Right ventricle myocardium inferior (tissue), 1 donor: ENCODE data around the gene RASSF10. TPM values are rescaled to one million over a fixed set of nuclear protein-coding genes. Genes with fewer than 3 reads are reported as not detected.

ENCODE experiments used
- ATAC-seq: fragments of 200-7000 bp; cut with Tn5 transposase; one replicate; pipeline ENCODE4 v1.9.1; 2020; ENCODE audit warnings: mild to moderate bottlenecking, moderate library complexity
- DNase-seq: peaks from one replicate; pipeline ENCODE4 v3.0.0; 2021; ENCODE audit errors: missing footprints
- intact Hi-C: fragments of 100-400 bp; cut with DNase I; formaldehyde crosslinking; loops from one replicate; pipeline ENCODE4 v1.11.0; 2022
- total RNA-seq: library from RNA; stranded (reverse); fragmentation: NEBNext Ultra II Directional; extraction: Animal tissue kit (Norgen Biotek cat#: 25700); gene quantifications from one replicate; pipeline ENCODE4 v1.2.1, GENCODE V29; 2021
- donor health status: DM: no; HTN: yes; CAD: no; lungs with severe emphysema.

Gene RASSF10
- total RNA-seq, 1 donor from 2014 or later: 0.19 TPM

- peak; percentile 32 for ATAC-seq
- no peak for DNase-seq
- intact Hi-C loops: no loop called here
Observed at GRCh38 chr11:13010749-13011465, 1.8 kb downstream of the RASSF10 start.

GRCh38 chr11:13011466-13012055, 2.4 kb downstream of the RASSF10 start:
- intact Hi-C loops: no loop called here
- ATAC-seq (no peak), DNase-seq (no peak)

GRCh38 chr11:13012056-13012661, 3.0 kb downstream of the RASSF10 start:
- intact Hi-C loops: no loop called here
- DNase-seq (no peak), ATAC-seq (no peak)

GRCh38 chr11:13013054-13013488, 4.0 kb downstream of the RASSF10 start:
- ATAC-seq: no peak
- DNase-seq: no peak

GRCh38 chr11:13015753-13016152, 6.6 kb downstream of the RASSF10 start:
- ATAC-seq (no peak), DNase-seq (no peak)
- intact Hi-C loops: no loop called here

More at GRCh38 chr11:13013054-13013488, 4.0 kb downstream of the RASSF10 start:
- intact Hi-C loops: no loop called here

GRCh38 chr11:13016415-13016814, 7.3 kb downstream of the RASSF10 start:
- ATAC-seq (no peak), DNase-seq (no peak)
- intact Hi-C loops: no loop called here

- DNase-seq (no peak), ATAC-seq (no peak)
- intact Hi-C loops: no loop called here
Observed at GRCh38 chr11:13019313-13019712, 10.2 kb downstream of the RASSF10 start.

- ATAC-seq (no peak), DNase-seq (no peak)
- intact Hi-C loops: no loop called here
Observed at GRCh38 chr11:13023423-13023822, 14.3 kb downstream of the RASSF10 start.

- ATAC-seq (no peak), DNase-seq (peak; percentile 59)
- intact Hi-C loops: no loop called here
Observed at GRCh38 chr11:13026722-13027121, 17.6 kb downstream of the RASSF10 start.

- intact Hi-C loops: no loop called here
- DNase-seq (no peak), ATAC-seq (no peak)
Observed at GRCh38 chr11:13028322-13028721, 19.2 kb downstream of the RASSF10 start.

- intact Hi-C loops: no loop called here
- no peak for ATAC-seq
- no peak for DNase-seq
Observed at GRCh38 chr11:13029872-13030271, 20.8 kb downstream of the RASSF10 start.

- peak; percentile 54 for ATAC-seq
- DNase-seq: peak; percentile 76
- intact Hi-C loops: no loop called here
Observed at GRCh38 chr11:13030857-13031256, 21.7 kb downstream of the RASSF10 start.

GRCh38 chr11:13031349-13031748, 22.2 kb downstream of the RASSF10 start:
- peak; percentile 36 for ATAC-seq
- no peak for DNase-seq
- intact Hi-C loops: no loop called here

- intact Hi-C loops: no loop called here
- DNase-seq (no peak), ATAC-seq (no peak)
Observed at GRCh38 chr11:13033760-13034533, 24.8 kb downstream of the RASSF10 start.

- ATAC-seq (no peak), DNase-seq (no peak)
- intact Hi-C loops: no loop called here
Observed at GRCh38 chr11:13035711-13036110, 26.6 kb downstream of the RASSF10 start.

- no peak for DNase-seq
- intact Hi-C loops: no loop called here
- ATAC-seq: no peak
Observed at GRCh38 chr11:13036235-13036634, 27.1 kb downstream of the RASSF10 start.

- ATAC-seq: no peak
- no peak for DNase-seq
- intact Hi-C loops: no loop called here
Observed at GRCh38 chr11:13038366-13038765, 29.2 kb downstream of the RASSF10 start.

GRCh38 chr11:13039126-13039525, 30.0 kb downstream of the RASSF10 start:
- ATAC-seq (no peak), DNase-seq (no peak)
- intact Hi-C loops: no loop called here

- ATAC-seq: no peak
- intact Hi-C loops: no loop called here
- no peak for DNase-seq
Observed at GRCh38 chr11:13040969-13041561, 31.9 kb downstream of the RASSF10 start.
